Measurements from ENCODE around the gene TECPR1.

TECPR1 gene

DNA sequence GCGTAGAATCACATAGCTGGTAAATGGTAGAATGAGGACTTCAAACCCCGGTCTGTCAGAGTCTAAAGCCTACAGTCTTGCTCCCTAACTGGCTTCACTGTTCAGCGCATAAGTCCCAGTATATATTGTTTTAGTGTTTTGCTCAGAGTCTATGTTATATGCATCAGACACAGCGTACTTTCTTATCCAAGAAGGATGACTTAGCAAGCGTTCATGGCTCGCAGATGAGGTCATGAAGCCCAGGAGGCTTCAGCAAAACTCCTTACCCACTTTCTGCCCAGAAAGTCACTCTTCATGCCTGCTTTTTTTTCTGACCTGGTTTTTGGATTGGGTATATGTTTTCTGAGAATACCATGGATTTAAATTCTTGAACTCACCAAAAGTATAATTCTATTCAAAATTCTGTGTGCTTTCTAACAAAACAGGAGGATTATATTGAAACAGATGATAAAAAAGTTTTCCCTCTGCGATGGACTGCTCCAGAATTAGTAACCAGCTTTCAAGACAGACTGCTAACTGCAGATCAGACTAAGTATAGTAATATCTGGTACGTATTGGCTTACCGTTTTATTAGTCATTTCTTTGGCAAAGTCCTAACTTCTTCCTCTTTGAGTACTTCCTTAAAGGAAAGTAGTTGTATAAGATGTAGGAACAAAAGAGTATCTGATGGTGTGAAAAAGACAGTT, 65.4 kb downstream of the TECPR1 start:
- no peak for DNase-seq

DNA sequence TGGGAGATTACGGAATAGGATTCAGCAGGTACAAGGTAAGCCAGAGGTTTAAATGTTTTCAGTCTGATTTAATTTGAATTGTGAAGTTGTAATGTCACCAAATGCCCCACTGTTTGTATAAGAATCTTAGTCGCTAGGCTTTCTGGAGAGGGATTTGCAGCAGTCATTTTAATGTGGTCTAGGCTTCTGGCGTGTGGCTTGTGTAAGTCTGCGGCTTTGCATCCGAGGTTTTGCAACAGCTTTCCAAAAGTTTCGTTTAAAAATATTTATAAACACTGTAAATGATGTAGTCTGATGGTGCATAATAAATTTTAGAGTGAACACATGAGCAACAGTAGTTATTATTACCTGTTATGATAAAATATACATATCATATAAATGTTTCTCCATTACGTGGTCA, 66.9 kb downstream of the TECPR1 start:
- no peak for DNase-seq

DNA sequence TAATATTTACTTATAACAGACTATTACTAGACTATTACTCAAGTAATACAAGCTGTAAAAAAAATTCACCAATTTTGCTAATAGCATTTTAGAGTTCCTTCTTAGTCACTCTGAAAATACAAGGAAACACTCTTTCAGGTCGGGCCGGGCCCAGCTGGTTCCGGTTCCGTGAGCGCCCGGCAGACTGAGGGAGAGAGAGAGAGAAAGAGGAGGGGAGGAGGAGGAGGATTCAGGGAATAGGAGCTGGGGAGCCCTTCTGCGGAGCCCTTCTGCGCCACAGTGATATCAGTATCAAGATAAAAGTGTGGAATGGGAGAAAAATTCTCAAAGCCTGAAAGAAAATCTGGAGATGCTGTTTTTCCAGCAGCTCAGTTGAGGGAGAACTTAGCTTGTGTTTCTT, 71.3 kb downstream of the TECPR1 start:
- DNase-seq = no peak

DNA sequence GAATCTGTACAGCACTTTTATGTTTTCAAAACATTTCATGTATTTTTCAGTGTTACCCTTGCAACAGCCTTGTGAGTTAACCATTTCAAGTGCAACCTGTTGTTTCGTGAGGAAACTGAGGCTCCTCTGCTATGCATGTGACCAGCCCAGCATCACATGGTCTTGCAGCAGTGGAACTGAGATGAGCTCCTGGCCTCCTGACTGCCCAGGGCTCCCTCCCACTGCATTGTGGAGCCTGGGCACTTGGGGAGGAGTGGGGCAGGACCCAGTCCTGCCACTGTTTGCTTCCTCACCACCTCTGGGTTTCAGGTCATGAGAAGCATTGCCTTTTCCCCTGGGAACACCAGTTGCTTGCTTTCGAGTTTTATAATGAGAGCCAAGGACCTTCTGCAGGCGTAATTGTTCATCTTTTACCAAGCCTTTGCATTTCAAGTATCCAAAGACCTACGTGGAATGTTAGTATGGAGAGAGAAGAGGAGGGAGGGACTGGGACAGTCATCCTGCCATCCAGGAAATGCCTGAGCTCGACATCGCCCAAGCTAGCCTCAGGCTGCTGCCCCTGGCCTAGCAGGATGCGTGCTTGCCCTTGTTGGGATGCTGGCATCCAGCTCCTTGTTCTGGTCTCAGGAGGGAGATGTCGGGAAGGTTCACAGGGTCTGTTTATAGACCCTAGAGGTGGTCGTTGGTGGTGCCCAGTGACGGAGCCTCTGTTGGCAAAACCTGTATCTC, 73.1 kb downstream of the TECPR1 start:
- no peak for DNase-seq

DNA sequence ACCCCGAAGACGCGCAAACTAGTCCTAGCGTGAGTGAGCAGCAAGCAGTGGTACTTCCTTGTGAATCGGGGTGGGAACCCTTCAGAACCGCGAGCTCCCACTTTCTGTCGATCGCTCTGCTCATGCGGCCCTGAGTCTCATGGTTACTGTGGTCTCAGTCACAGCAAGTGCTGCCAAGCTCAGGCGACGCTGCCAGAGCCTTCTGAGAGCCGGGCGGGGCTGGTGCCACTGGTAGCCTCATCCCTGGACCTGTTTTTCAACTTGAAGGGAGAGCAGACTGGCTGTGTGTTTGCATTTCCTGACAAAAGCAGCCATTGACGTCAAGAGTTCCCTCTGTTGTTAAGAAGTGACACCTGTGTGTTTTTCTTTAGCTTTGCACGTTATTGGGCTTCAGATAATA, 73.7 kb downstream of the TECPR1 start:
- no peak for DNase-seq

DNA sequence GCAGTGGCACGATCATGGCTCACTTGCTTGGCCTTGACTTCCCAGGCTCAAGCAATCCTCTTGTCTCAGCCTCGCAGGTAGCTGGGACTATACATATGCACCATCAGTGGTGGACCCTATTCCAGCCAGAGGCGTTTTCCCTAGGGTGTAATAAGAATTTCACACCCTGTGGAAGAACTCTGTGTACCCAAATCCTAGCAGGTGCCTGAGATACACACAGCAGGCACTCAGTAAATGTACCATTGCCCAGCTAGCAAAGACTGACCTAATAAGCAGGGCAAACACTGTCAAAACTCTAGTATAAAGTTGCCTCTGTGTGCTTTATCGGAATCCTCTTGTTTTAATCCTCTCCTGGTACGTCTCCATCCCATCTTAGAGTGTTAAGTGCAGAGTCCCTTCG, 74.5 kb downstream of the TECPR1 start:
- no peak for DNase-seq

DNA sequence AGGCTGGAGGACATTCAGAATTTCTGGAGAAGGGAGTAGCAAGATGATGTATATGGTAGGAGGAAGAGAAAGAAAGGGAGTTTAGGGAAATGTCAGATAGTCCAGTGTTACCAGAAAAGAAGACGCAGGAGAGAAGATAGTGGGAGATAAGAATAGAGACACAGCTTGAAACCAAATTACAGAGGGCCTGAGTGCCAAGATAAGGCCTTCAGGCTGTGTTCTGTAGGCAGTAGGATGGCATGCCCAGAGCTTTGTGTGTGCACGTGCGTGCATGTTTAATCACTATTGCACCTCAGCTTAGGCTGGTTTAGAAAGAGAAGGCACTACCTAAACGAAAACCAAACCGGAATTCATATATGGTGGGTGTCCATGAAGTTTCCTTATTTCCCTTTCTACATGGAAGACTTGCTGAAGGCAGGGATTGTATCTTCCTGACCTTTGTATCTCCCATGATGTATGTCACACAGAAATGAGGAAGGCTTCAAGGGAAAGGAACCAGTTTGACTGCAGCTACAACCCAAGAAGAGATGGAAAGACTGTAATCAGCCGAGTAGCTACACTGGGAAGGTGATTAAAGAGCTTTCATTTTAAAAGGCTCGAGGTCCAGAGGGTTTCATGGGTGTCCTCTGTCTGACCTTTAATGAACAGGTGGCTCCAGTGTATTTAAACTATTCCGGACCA, 76.6 kb downstream of the TECPR1 start:
- no peak for DNase-seq

DNA sequence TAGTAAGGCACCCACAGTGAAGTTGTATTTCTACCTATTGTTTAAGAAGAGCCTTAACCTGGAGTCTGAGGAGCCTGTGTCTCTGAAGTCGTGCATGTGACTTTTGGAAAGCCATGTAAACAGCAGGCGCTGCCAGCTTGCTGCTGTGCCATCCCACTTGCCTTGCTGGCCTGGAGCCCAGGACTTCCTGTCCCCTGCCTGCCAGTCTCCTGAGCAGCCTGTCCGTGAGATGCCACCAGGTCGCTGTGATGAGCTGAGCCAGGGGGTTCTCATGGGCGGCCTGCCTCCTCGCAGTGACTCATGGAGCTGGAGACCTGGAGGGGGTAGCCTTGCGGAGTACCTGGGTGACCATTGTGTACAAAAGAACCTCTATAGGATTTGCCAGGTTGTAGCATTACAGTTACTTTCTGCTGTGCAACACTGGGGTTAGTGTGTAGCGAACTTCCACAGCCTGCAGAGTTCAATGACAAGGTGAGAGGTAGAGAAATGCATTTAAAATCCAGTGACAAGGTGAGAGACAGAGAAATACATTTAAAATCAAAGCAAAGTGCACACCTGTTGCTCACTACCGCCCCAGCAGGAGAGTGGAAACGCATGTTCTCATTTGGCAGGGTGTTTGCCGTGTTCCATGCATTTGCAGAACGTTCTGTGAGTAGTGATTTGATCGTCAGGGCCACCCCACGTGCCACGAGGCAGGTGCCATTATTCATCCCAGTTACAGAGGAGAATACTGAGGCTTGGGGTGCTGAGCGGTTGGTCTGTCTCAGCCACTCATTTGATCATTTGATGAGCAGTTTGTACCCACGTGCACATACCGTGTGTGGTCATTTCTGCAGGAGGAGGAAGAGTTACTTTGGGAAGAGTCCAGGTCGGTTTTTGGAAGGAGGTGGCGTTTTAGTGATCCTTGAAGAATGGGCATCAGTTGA, 77.4 kb downstream of the TECPR1 start:
- DNase-seq = no peak

DNA sequence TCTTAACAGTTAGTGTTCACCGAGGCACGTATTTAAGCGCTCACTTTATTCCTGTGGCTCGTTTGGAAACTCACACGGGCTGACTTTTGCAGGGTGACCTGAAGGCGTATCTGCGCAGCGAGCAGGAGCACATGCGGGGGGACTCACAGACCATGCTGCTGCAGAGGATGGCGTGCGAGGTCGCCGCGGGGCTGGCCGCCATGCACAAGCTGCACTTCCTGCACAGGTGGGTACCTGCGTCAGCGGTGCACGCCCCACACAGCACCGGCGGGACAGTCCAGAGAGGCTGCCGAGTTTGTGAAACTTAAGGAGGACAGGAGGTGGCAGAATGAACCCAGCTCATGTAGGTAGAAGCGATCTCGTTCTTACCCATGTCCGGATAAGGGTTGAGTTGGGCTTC, 80.6 kb downstream of the TECPR1 start:
- DNase-seq = no peak

DNA sequence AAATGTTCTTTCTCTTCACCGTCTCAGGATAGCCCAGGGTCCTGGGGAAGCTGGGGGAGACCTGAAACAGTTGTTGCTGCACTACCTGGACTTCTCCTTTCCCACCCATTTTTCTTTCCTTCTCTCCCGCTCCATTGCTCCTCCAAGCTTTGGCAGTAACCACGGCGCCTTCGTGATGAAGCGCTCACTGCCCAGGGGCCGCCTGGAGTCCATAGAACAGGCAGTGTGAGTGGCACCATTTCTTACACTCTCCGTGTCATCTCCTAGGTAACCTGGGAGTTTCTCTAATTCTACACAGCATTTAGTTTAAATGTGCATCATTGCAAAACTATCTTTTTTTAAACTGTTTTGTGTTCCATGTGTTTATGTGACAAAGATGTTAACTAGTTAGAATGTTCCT, 81.1 kb downstream of the TECPR1 start:
- DNase-seq = no peak

DNA sequence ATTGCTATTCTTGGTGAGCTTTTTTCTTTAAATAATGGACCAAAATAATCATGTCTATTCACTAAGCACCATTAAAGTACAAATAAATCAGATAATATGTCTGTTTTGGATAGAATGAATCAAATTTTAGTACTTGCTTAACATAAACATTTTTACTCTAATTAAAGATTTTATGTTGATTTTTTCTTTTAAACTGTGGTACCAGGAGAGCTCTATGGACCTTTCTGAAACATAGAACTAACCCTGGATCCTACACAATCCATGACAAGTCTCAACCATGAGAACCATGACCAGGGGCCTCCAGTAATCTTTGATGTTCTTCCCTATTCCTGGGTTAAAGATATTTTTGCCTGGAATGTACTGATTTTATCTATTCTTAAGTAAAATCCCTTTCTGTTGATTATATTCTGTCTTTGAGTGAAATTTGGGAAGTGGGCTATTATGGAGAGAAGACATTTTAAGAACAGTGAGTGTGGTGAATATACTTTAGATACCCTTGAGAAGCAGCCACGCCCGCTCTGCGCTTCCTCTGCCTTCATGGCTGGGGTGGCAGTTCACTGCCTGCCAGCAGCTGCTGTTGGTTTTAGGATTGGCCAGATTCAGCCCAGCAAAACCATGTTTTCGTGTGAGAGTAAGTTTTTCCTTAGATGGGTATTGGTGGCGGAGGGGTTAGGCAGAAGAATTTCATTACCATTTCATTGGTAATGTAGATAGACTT, 83.0 kb downstream of the TECPR1 start:
- no peak for DNase-seq

DNA sequence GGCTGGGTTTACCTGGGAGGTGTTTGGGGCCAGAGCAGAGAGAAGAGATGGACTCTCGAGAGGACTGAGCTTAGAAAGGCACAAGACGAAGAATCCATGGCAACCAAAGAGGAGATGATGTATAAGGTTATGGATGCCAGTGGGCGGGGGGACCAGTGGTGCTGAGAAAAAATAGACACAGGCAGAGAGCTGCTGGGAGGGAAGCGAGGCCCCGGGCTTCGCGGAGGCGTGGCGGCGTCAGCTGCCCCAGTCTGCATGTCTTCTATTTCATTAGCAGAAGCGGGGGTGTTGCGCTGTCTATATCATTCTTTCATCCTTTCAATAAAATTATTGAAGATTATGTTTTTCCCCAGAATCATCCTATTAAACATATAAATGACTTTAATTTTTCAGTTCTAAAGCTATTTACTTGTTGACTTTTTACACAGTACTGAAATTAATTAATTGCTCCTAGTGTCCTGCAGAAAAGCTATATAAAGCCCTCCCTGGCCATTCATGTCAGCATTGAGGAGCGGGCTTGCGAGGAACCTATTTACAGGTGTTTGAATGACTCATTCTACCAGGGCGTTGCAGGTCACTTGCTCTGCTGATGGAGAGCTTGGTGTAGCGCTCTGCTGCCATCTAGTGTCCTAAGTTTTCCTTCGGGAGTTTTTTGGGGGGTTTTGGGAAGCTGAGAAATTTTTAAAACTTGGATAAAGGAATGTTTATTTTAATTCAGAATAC, 83.7 kb downstream of the TECPR1 start:
- DNase-seq = peak; percentile 68

DNA sequence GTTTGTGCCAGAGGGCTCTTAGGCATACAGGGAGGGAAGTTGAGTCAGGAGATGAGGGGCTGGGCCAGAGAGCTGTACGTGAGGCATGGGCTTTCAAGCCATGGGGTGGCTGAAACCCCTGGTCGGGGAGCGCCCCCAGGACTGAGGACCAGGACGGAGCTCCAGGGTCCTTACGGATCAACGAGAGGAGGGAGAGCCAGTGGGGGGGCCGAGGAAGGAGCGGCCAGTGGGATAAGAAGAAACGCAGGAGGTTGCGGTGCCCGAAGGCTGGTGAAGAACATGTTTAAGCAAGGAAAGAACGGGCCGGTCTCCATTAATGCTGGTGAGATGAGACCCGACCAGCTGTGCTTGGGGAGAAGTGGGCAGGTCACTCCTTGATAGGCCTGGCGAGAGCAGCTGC, 84.4 kb downstream of the TECPR1 start:
- DNase-seq = no peak

DNA sequence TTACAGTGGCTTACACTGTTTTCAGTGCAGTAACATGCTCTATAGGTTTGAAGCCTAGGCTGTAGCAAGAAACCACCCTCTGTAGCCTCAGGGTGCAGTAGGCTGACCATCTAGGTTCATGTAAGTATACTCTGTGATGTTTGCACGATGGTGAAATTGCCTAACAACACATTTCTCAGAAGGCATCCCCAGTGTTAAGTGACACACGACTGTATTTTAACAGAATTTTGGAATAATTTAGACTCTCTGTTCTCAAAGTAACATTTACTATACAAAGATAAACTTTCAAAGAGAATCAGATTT, 85.4 kb downstream of the TECPR1 start:
- no peak for DNase-seq

DNA sequence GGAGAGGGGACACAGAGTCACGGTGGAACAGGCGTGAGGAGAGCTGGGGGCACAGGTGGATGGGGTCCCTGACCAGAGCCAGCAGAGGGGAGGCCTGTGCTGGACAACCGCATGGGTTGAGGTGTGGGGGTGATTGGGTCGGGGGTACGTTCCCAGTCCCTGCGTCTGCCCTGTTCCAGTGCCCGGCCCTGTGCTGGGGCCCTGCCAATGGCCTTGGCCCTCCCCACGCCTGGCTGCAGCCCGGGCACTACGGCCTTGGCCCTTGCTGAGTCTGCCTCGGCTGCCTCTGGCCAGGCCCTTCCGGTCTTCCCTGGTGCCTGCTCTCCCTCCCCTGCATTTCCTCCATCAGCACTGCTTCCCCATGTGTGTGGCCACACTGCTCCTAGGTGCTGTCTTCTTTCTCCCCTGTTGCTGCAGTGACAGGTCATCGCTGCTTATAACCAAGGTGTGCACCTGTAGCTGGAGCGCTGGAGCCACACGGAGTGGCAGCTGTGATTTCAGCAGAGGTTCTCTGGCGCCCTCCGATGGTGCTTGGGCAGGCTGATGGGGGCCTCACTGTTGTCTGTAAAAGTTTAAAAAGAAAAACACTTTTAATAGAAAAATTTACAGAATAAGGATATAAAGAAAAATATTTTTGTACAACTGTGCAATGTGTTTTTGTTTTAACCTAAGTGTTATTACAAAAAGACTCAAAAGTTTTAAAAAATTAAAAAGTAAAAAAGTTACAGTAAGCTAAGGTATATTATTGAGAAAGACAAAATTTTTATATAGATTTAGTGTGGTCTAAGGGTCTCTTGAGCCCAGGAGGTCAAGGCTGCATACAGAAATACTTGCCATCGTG, 86.0 kb downstream of the TECPR1 start:
- no peak for DNase-seq
